ENCODE results near the gene FBXL17. TPM values are rescaled to one million over a fixed set of nuclear protein-coding genes. Genes with fewer than 3 reads are reported as not detected.

FBXL17 gene
- total and polyA plus RNA-seq, 2 of the 4 experiments (the other 2 are of a cell fraction), result 3.9 to 8.1 TPM

DNA sequence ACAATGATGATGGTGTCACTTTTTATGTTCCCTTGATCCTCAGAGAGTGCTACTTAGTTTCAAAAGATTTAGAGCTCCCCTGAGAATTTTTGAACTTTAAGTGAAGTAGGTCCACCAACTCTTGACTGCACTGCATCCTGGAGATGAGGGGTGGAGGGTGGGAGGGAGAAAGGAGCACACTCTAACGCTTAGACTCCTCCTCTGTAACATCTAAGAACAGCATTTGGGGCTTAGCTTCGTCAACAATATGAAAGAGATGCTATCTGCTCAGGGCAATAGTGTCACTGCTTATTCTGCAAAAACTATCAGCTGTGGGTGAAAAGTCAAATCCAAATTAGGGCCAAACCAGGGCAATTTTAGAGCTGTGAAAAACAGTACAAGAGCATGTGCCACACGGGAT, 468.4 kb downstream of the FBXL17 start:
- H3K9me3 ChIP-seq (ENCODE audit: control insufficient read depth, insufficient read depth, low read length), result no peaks in the 10 kb centered on the region
- H3K27ac ChIP-seq (ENCODE audit: insufficient read depth, low read length), result no peak overlapping the region
- no peaks in the 10 kb centered on the region for H3K36me3 ChIP-seq (ENCODE audit: control insufficient read depth, insufficient read depth, low read length)
- H3K56ac ChIP-seq (ENCODE audit: extremely low read depth, insufficient read depth, low read length), result no peak overlapping the region
- no peak overlapping the region for H2AK5ac ChIP-seq (ENCODE audit: low read depth, low read length)
- H3K18ac ChIP-seq (ENCODE audit: low read depth, low read length), result no peak overlapping the region
- no peak overlapping the region for H4K91ac ChIP-seq (ENCODE audit: insufficient read depth, low read depth, low read length)
- WGBS, 2 experiments (ENCODE audit: extremely low coverage in 2 of 2, insufficient read length in 1 of 2), result no CpG with 5 or more reads among the region's 3 CpGs
- DNase-seq, result no peak
- no peak overlapping the region for H3K4me2 ChIP-seq (ENCODE audit: low read depth, low read length)
- dilution Hi-C loops (cut with HindIII; ENCODE audit: low sequenced_read_pairs, unreplicated experiment) (no loop called here), intact Hi-C loops (cut with micrococcal nuclease) (no loop called here), in situ Hi-C loops (cut with MboI; ENCODE audit: low sequenced_read_pairs) (no loop called here)
- ChIA-PET POLR2A (ENCODE audit: unreplicated experiment) (no interaction called here), CTCF (no interaction called here)
- H3K79me1 ChIP-seq (ENCODE audit: low read depth in 1 of 2, low read length in 2 of 2), result no peaks in the 10 kb centered on the region
- H2AFZ ChIP-seq (replicated peaks; ENCODE audit: low read length, poor library complexity), result no peak overlapping the region
- no peak overlapping the region for H3K23ac ChIP-seq (ENCODE audit: low read depth, low read length)
- H2BK5ac ChIP-seq (ENCODE audit: low read depth, low read length, poor library complexity, severe bottlenecking), result no peak overlapping the region
- no peaks in the 10 kb centered on the region for H3K27me3 ChIP-seq (ENCODE audit: control insufficient read depth, insufficient read depth, low read length)
- no peaks in the 10 kb centered on the region for H4K20me1 ChIP-seq (ENCODE audit: insufficient read depth, low read length)
- no peak overlapping the region for H2BK20ac ChIP-seq (ENCODE audit: low read depth, low read length)
- no peak overlapping the region for H4K5ac ChIP-seq (ENCODE audit: low read depth, low read length)
- ATAC-seq (ENCODE audit: low read depth), result no peak
- no peak overlapping the region for H2BK120ac ChIP-seq (ENCODE audit: low read depth, low read length)
- H2BK15ac ChIP-seq (ENCODE audit: low read depth, low read length), result no peak overlapping the region
- no peak overlapping the region for H4K8ac ChIP-seq (ENCODE audit: low read depth in 2 of 2, low read length in 2 of 2)
- no peak overlapping the region for H3K4ac ChIP-seq (ENCODE audit: low read depth, low read length)
- H3K4me1 ChIP-seq (ENCODE audit: control insufficient read depth, insufficient read depth, low read length), result peaks cover 3% of the 10 kb centered on the region
- no TSS peak for BruUV-seq (replicated peaks)
- H2AK9ac ChIP-seq (replicated peaks; ENCODE audit: low read depth, low read length, poor library complexity), result no peak overlapping the region
- TF ChIP-seq NFE2L2 (IDR thresholded peaks at IDR 0.05; ENCODE audit: low read depth, low read length), result no peak
- TF ChIP-seq FOS (IDR thresholded peaks at IDR 0.05; ENCODE audit: low read depth, low read length), result no peak
- no peak for TF ChIP-seq POLR2A (IDR thresholded peaks at IDR 0.05; ENCODE audit: low read depth, low read length)
- no peak for TF ChIP-seq RFX5 (IDR thresholded peaks at IDR 0.05; ENCODE audit: low read depth, low read length)
- TF ChIP-seq, protein P1, sequence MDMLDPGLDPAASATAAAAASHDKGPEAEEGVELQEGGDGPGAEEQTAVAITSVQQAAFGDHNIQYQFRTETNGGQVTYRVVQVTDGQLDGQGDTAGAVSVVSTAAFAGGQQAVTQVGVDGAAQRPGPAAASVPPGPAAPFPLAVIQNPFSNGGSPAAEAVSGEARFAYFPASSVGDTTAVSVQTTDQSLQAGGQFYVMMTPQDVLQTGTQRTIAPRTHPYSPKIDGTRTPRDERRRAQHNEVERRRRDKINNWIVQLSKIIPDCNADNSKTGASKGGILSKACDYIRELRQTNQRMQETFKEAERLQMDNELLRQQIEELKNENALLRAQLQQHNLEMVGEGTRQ (IDR thresholded peaks at IDR 0.05; ENCODE audit: low read depth, low read length), result no peak
- no peak for TF ChIP-seq CEBPB (IDR thresholded peaks at IDR 0.05; ENCODE audit: low read depth, low read length)
- no peak for TF ChIP-seq MXI1 (IDR thresholded peaks at IDR 0.05; ENCODE audit: borderline replicate concordance, low read depth, low read length)
- H3K4me3 ChIP-seq (ENCODE audit: insufficient read depth, low read depth, low read length), result no peak overlapping the region
- H3K9ac ChIP-seq (ENCODE audit: low read depth, low read length), result no peak overlapping the region
- no peaks in the 10 kb centered on the region for H3K9me1 ChIP-seq (ENCODE audit: insufficient read depth, low read length)
- H3K14ac ChIP-seq (replicated peaks; ENCODE audit: low read depth, low read length), result no peak overlapping the region

All from IMR-90 (cell line).